Panc1 (cell line): Measurements from ENCODE around the gene EIF4G3. TPM values are rescaled to one million over a fixed set of nuclear protein-coding genes. Genes with fewer than 3 reads are reported as not detected.

Experiments
- ATAC-seq: fragments of 200-7000 bp; cut with Tn5 transposase; 2 replicates; pipeline ENCODE4 v1.9.1; 2020; ENCODE audit warnings: mild to moderate bottlenecking, moderate library complexity
- BruUV-seq: library from RNA; stranded (reverse); fragments of 400-500 nt; replicated peaks from 2 replicates; lab custom pipeline; 2021; lab: Mats Ljungman, UMichigan
- CTCF ChIA-PET: fragments of 300-600 bp; sonication (Branson Sonifier 250); formaldehyde crosslinking; loops from one replicate; lab custom pipeline; 2022; ENCODE audit warnings: antibody characterized with exemption; lab: Charles Lee
- POLR2A ChIA-PET: fragments of 300-600 bp; sonication (Branson Sonifier 250); formaldehyde crosslinking; loops from one replicate; lab custom pipeline; 2022; ENCODE audit warnings: antibody characterized with exemption; lab: Charles Lee
- DNase-seq: peaks from one replicate; pipeline ENCODE4 v3.0.0-alpha.2; 2010; ENCODE audit warnings: low read depth, low spot score
- H3K27ac ChIP-seq: 2 replicates; pipeline ENCODE4 v1.5.1; 2011; ENCODE audit warnings: mild to moderate bottlenecking, low read length, inconsistent platforms
- H3K27me3 ChIP-seq: fragments of 200-500 bp; sonication (Bioruptor generic); 2 replicates; pipeline ENCODE4 v1.6.0; 2014; ENCODE audit warnings: low read length, inconsistent platforms; ENCODE audit not compliant: control insufficient read depth, insufficient read depth
- H3K36me3 ChIP-seq: fragments of 200-500 bp; sonication (Bioruptor generic); 2 replicates; pipeline ENCODE4 v1.5.1; 2014; ENCODE audit warnings: inconsistent platforms, mild to moderate bottlenecking, low read length, moderate library complexity; ENCODE audit not compliant: control insufficient read depth, insufficient read depth
- H3K4me1 ChIP-seq: 2 replicates; pipeline ENCODE4 v1.5.1; 2011; ENCODE audit warnings: inconsistent platforms, mild to moderate bottlenecking, low read length, moderate library complexity; ENCODE audit not compliant: control insufficient read depth, insufficient read depth
- H3K4me3 ChIP-seq, 2 experiments: 2 replicates each; pipeline ENCODE4 v1.5.1; 2011 to 2012; ENCODE audit warnings: low read depth in 2 of 2, low read length in 2 of 2, mild to moderate bottlenecking in 2 of 2, inconsistent platforms in 1 of 2, moderate library complexity in 1 of 2
- H3K9me3 ChIP-seq: fragments of 200-500 bp; sonication (Bioruptor generic); 2 replicates; pipeline ENCODE4 v1.5.1; 2014; ENCODE audit warnings: low read depth, mild to moderate bottlenecking, inconsistent platforms, low read length, moderate library complexity; ENCODE audit not compliant: control insufficient read depth, insufficient read depth
- POLR2AphosphoS5 ChIP-seq: IDR thresholded peaks from 2 replicates; pipeline ENCODE4 v1.6.1; 2012; ENCODE audit warnings: mild to moderate bottlenecking, low read depth, low read length, moderate library complexity
- SIN3A ChIP-seq: IDR thresholded peaks from 2 replicates; pipeline ENCODE4 v1.6.1; 2012; ENCODE audit warnings: low read depth, mild to moderate bottlenecking, low read length, moderate library complexity, borderline replicate concordance; ENCODE audit not compliant: insufficient read depth
- TCF7L2 ChIP-seq: IDR thresholded peaks from 2 replicates; pipeline ENCODE4 v1.6.1; 2011; ENCODE audit warnings: mild to moderate bottlenecking, low read depth, low read length, inconsistent platforms
- in situ Hi-C: cut with HindIII; loops from 2 replicates; pipeline ENCODE4 v1.10.0; 2016; ENCODE audit warnings: low sequenced_read_pairs, low pct_unique_long_range_greater_than_20kb
- intact Hi-C: fragments of 100-400 bp; cut with micrococcal nuclease; formaldehyde crosslinking; loops from one replicate; pipeline ENCODE4 v1.10.0; 2022; ENCODE audit not compliant: unreplicated experiment
- total RNA-seq: library from RNA; stranded (reverse); gene quantifications from one replicate; pipeline ENCODE4 v1.2.1, GENCODE V29; 2021; ENCODE audit not compliant: unreplicated experiment
- TF ChIP-seq, protein P1 (sequence below): fragments of 450-650 bp; IDR thresholded peaks from 2 replicates; pipeline ENCODE4 v1.5.1; 2017; ENCODE audit warnings: mild to moderate bottlenecking
- TF ChIP-seq, protein P2 (sequence below), 2 experiments: IDR thresholded peaks; 2 replicates each; pipeline ENCODE4 v1.6.1; 2011 to 2012; ENCODE audit warnings: low read depth in 2 of 2, control low read depth in 1 of 2, low read length in 1 of 2, mild to moderate bottlenecking in 1 of 2, moderate library complexity in 1 of 2; ENCODE audit not compliant: insufficient read depth in 1 of 2

The EIF4G3 gene
- total RNA-seq, 1 experiment from 2014 or later = 78.6 TPM

DNA sequence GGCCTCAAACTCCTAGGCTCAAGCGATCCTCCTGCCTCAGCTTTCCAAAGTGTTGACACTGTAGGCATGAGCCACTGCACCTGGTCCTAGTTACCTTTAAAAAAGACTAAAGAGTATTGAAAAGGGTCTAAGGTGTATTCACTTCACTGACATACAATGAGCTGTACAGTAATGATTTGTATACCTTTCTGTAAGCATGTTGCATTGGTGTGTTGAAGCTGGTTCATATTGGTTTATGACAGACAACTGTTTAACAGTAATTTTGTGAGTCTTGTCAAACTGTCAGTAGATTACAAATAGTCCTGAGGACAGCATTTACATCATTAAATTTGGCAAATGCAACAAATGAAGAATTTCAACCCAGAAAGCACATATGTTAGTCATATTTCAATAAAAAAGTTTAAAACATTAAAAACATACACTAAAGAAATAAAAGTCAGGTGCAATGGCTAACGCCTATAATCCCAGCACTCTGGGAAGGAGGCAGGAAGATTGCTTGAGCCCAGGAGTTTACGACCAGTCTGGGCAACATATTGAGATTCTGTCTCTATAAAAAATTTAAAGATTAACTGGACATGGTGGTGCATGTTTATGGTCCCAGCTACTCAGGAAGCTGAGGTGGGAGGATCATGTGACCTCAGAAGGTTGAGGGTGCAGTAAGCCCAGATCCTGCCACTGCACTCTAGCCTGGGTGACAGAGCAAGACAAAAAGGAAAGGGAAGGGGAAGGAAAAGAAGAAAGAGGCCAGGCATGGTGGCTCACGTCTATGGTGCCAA lies 301.3 kb downstream of the EIF4G3 start:
- DNase-seq (no peak), ATAC-seq (no peak)
- Histone ChIP-seq H3K36me3 (peaks cover 14% of the 10 kb centered on the region), H3K4me3 (no peak overlapping the region), H3K9me3 (no peaks in the 10 kb centered on the region), H3K27ac (no peak overlapping the region), H3K4me1 (no peaks in the 10 kb centered on the region), H3K27me3 (no peaks in the 10 kb centered on the region)
- POLR2A ChIA-PET = no interaction called here
- no peak for TF ChIP-seq POLR2AphosphoS5
- TF ChIP-seq, protein P1, sequence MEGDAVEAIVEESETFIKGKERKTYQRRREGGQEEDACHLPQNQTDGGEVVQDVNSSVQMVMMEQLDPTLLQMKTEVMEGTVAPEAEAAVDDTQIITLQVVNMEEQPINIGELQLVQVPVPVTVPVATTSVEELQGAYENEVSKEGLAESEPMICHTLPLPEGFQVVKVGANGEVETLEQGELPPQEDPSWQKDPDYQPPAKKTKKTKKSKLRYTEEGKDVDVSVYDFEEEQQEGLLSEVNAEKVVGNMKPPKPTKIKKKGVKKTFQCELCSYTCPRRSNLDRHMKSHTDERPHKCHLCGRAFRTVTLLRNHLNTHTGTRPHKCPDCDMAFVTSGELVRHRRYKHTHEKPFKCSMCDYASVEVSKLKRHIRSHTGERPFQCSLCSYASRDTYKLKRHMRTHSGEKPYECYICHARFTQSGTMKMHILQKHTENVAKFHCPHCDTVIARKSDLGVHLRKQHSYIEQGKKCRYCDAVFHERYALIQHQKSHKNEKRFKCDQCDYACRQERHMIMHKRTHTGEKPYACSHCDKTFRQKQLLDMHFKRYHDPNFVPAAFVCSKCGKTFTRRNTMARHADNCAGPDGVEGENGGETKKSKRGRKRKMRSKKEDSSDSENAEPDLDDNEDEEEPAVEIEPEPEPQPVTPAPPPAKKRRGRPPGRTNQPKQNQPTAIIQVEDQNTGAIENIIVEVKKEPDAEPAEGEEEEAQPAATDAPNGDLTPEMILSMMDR = no peak
- TF ChIP-seq, protein P2, sequence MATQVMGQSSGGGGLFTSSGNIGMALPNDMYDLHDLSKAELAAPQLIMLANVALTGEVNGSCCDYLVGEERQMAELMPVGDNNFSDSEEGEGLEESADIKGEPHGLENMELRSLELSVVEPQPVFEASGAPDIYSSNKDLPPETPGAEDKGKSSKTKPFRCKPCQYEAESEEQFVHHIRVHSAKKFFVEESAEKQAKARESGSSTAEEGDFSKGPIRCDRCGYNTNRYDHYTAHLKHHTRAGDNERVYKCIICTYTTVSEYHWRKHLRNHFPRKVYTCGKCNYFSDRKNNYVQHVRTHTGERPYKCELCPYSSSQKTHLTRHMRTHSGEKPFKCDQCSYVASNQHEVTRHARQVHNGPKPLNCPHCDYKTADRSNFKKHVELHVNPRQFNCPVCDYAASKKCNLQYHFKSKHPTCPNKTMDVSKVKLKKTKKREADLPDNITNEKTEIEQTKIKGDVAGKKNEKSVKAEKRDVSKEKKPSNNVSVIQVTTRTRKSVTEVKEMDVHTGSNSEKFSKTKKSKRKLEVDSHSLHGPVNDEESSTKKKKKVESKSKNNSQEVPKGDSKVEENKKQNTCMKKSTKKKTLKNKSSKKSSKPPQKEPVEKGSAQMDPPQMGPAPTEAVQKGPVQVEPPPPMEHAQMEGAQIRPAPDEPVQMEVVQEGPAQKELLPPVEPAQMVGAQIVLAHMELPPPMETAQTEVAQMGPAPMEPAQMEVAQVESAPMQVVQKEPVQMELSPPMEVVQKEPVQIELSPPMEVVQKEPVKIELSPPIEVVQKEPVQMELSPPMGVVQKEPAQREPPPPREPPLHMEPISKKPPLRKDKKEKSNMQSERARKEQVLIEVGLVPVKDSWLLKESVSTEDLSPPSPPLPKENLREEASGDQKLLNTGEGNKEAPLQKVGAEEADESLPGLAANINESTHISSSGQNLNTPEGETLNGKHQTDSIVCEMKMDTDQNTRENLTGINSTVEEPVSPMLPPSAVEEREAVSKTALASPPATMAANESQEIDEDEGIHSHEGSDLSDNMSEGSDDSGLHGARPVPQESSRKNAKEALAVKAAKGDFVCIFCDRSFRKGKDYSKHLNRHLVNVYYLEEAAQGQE (IDR thresholded peaks at IDR 0.05; ENCODE audit: insufficient read depth in 1 of 2, low read depth in 2 of 2, low read length in 1 of 2) = no peak
- no peak for TF ChIP-seq TCF7L2
- TF ChIP-seq SIN3A = no peak
- no TSS peak for BruUV-seq
- CTCF ChIA-PET = no interaction called here
- intact Hi-C loops (no loop called here), in situ Hi-C loops (no loop called here)

DNA sequence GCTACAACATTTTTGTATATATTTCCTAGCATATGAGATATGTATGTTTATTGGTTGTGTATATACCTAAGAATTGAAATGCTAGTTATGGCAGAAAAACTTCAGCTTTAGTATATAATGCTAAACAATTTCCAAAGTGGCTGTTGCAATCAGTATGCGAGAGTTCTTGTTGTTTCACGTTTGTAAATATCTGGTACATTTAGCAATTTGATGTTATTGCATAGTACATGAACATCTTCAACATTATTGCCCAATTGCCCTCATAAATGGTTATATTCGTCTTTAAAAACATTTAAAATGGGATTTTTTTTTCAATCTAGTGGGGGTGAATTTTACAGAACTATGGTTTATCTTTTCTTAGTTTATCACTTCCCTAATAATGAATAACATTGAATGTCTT lies 303.4 kb downstream of the EIF4G3 start:
- in situ Hi-C loops = no loop called here
- ATAC-seq (no peak), DNase-seq (no peak)

More for the DNA sequence above, 303.4 kb downstream of the EIF4G3 start:
- Histone ChIP-seq H3K4me3 (no peak overlapping the region), H3K27ac (no peak overlapping the region), H3K9me3 (no peaks in the 10 kb centered on the region), H3K4me1 (no peaks in the 10 kb centered on the region), H3K27me3 (no peaks in the 10 kb centered on the region), H3K36me3 (peaks cover 3% of the 10 kb centered on the region; the same call in 1 of the 2 replicates)
- ChIA-PET CTCF (no interaction called here), POLR2A (no interaction called here)
- no TSS peak for BruUV-seq
- intact Hi-C loops = no loop called here
- TF ChIP-seq, protein P1 = no peak
- TF ChIP-seq POLR2AphosphoS5 (no peak), SIN3A (no peak), TCF7L2 (no peak)
- TF ChIP-seq, protein P2 (IDR thresholded peaks at IDR 0.05; ENCODE audit: insufficient read depth in 1 of 2, low read depth in 2 of 2, low read length in 1 of 2) = no peak
